Smooth muscle cell (in vitro differentiated cells): ENCODE data around the gene SLC22A17. TPM values are rescaled to one million over a fixed set of nuclear protein-coding genes. Genes with fewer than 3 reads are reported as not detected.

Experiments
- DNase-seq: peaks from one replicate; lab custom pipeline; 2025; ENCODE audit not compliant: unreplicated experiment; lab: John Stamatoyannopoulos, UW
- H2AFZ ChIP-seq: fragments of 200-600 bp; sonication (generic); 2 replicates; pipeline ENCODE4 v1.6.0; 2016; ENCODE audit warnings: antibody characterized with exemption, low read depth, mild to moderate bottlenecking
- H3F3A ChIP-seq: fragments of 200-600 bp; sonication (generic); 2 replicates; pipeline ENCODE4 v1.6.0; 2017; ENCODE audit warnings: antibody characterized with exemption, low read depth
- H3K27ac ChIP-seq: fragments of 200-600 bp; sonication (generic); 2 replicates; pipeline ENCODE4 v1.5.1; 2016; ENCODE audit warnings: low read depth, mild to moderate bottlenecking
- H3K27me3 ChIP-seq: fragments of 200-600 bp; sonication (generic); 2 replicates; pipeline ENCODE4 v1.6.1; 2016; ENCODE audit warnings: low read depth, mild to moderate bottlenecking
- H3K36me3 ChIP-seq: fragments of 200-600 bp; sonication (generic); 2 replicates; pipeline ENCODE4 v1.5.1; 2016; ENCODE audit warnings: low read depth
- H3K4me1 ChIP-seq: fragments of 200-600 bp; sonication (generic); 2 replicates; pipeline ENCODE4 v1.5.1; 2016; ENCODE audit warnings: low read depth
- H3K4me2 ChIP-seq: fragments of 200-600 bp; sonication (generic); 2 replicates; pipeline ENCODE4 v1.6.0; 2016; ENCODE audit warnings: mild to moderate bottlenecking
- H3K4me3 ChIP-seq: fragments of 200-600 bp; sonication (generic); 2 replicates; pipeline ENCODE4 v1.5.1; 2016; ENCODE audit warnings: mild to moderate bottlenecking
- H3K79me2 ChIP-seq: fragments of 200-600 bp; sonication (generic); 2 replicates; pipeline ENCODE4 v1.6.0; 2016; ENCODE audit warnings: low read depth, mild to moderate bottlenecking
- H3K9ac ChIP-seq: fragments of 200-600 bp; sonication (generic); 2 replicates; pipeline ENCODE4 v1.6.0; 2016; ENCODE audit warnings: low read depth
- H3K9me3 ChIP-seq: fragments of 200-600 bp; sonication (generic); replicated peaks from 2 replicates; pipeline ENCODE4 v1.5.1; 2016; ENCODE audit warnings: low read depth
- H4K20me1 ChIP-seq: fragments of 200-600 bp; sonication (generic); 2 replicates; pipeline ENCODE4 v1.6.0; 2016; ENCODE audit warnings: low read depth
- CTCF ChIP-seq: fragments of 200-600 bp; sonication (generic); IDR thresholded peaks from 2 replicates; pipeline ENCODE4 v1.5.1; 2017; ENCODE audit warnings: borderline replicate concordance, mild to moderate bottlenecking, antibody characterized with exemption; ENCODE audit not compliant: insufficient read depth, poor library complexity, severe bottlenecking
- WGBS: methylation state at CpG from one replicate; pipeline ENCODE4 v1.1.7; 2016; ENCODE audit warnings: low lambda C conversion rate; 5-methylcytosine and 5-hydroxymethylcytosine counted together
- polyA plus RNA-seq: library from polyadenylated mRNA; unstranded; fragments of >200 nt; fragmentation: Nextera tagmentation; extraction: Ambion mirVana; gene quantifications from 2 replicates; pipeline ENCODE4 v1.2.1, GENCODE V29; 2016
- total RNA-seq: library from RNA; depleted of rRNA; stranded (reverse); fragments of >200 nt; gene quantifications from 2 replicates; pipeline ENCODE4 v1.2.3, GENCODE V29; 2014

The SLC22A17 gene
- total and polyA plus RNA-seq, 2 experiments from 2014 or later, result 81.0 to 127 TPM

- H3K9me3 ChIP-seq, result no peaks in the 10 kb centered on the region
- whole genome bisulfite sequencing, result 93% methylated on average over 2 of the region's 2 CpGs
- H2AFZ ChIP-seq, result no peak overlapping the region
- no peak overlapping the region for H3K9ac ChIP-seq
- TF ChIP-seq CTCF, result no peak
- no peaks in the 10 kb centered on the region for H3K36me3 ChIP-seq
- no peak overlapping the region for H3K27ac ChIP-seq
- H3K79me2 ChIP-seq, result no peaks in the 10 kb centered on the region
- no peak overlapping the region for H3K4me2 ChIP-seq
- H3K27me3 ChIP-seq, result no peaks in the 10 kb centered on the region
- no peaks in the 10 kb centered on the region for H4K20me1 ChIP-seq
- DNase-seq, result no peak
- no peak overlapping the region for H3K4me3 ChIP-seq
- no peaks in the 10 kb centered on the region for H3K4me1 ChIP-seq
- H3F3A ChIP-seq, result no peaks in the 10 kb centered on the region
Measured at GRCh38 chr14:23385244-23385641, 32.6 kb upstream of the SLC22A17 start.

- DNase-seq, result no peak
- no peak overlapping the region for H3K4me3 ChIP-seq
- H3F3A ChIP-seq, result no peaks in the 10 kb centered on the region
- no peaks in the 10 kb centered on the region for H3K27me3 ChIP-seq
- H3K36me3 ChIP-seq, result no peaks in the 10 kb centered on the region
- H3K9me3 ChIP-seq, result no peaks in the 10 kb centered on the region
- H4K20me1 ChIP-seq, result no peaks in the 10 kb centered on the region
- 93% methylated on average over 29 of the region's 29 CpGs for WGBS
- no peak overlapping the region for H3K9ac ChIP-seq
- no peak overlapping the region for H3K4me2 ChIP-seq
- no peak for TF ChIP-seq CTCF
- no peak overlapping the region for H3K27ac ChIP-seq
- H3K4me1 ChIP-seq, result no peaks in the 10 kb centered on the region
- no peaks in the 10 kb centered on the region for H3K79me2 ChIP-seq
- no peak overlapping the region for H2AFZ ChIP-seq
Measured at GRCh38 chr14:23384364-23385080, 31.8 kb upstream of the SLC22A17 start.

GRCh38 chr14:23382731-23383440 lies 30.2 kb upstream of the SLC22A17 start:
- no peaks in the 10 kb centered on the region for H3K36me3 ChIP-seq
- H2AFZ ChIP-seq, result no peak overlapping the region
- no peak for TF ChIP-seq CTCF
- H3K4me2 ChIP-seq, result no peak overlapping the region
- no peaks in the 10 kb centered on the region for H3K9me3 ChIP-seq
- H3K9ac ChIP-seq, result no peak overlapping the region
- DNase-seq, result no peak
- 82% methylated on average over 10 of the region's 10 CpGs for WGBS
- no peak overlapping the region for H3K27ac ChIP-seq
- no peaks in the 10 kb centered on the region for H3K27me3 ChIP-seq
- H4K20me1 ChIP-seq, result no peaks in the 10 kb centered on the region
- H3K4me1 ChIP-seq, result no peaks in the 10 kb centered on the region
- H3K4me3 ChIP-seq, result no peak overlapping the region
- H3K79me2 ChIP-seq, result no peaks in the 10 kb centered on the region
- H3F3A ChIP-seq, result no peaks in the 10 kb centered on the region
